HG02623 (cell line): ENCODE results near the gene LIPE.
"Not testable (repeated sequence)": the region's sequence is repeated elsewhere in the genome, so short reads cannot be mapped to it uniquely, and the experiment has no call there.

Experiments used
- ATAC-seq: cut with Tn5 transposase; IDR thresholded peaks from one replicate; pipeline ENCODE4 v1.9.1; 2021; ENCODE audit warnings: moderate library complexity; ENCODE audit not compliant: unreplicated experiment

Gene LIPE

GRCh38 chr19:42427313-42427712 is at the start of gene LIPE:
Gene LIPE (minus strand): TSS chr19:42427388. CDS start chr19:42427149, 239 bp downstream.
- no peak for ATAC-seq

GRCh38 chr19:42475366-42475765 is 48.2 kb upstream of the LIPE start:
- no peak for ATAC-seq

- no peak for ATAC-seq
Measured at GRCh38 chr19:42474743-42475142, 47.6 kb upstream of the LIPE start.

GRCh38 chr19:42473686-42474085 is 46.5 kb upstream of the LIPE start:
- ATAC-seq, result no peak

- no peak for ATAC-seq
Measured at GRCh38 chr19:42472402-42473147, 45.4 kb upstream of the LIPE start.

GRCh38 chr19:42471554-42472249 is 44.5 kb upstream of the LIPE start:
- no peak for ATAC-seq

- no peak for ATAC-seq
Measured at GRCh38 chr19:42469311-42470235, 42.4 kb upstream of the LIPE start.

GRCh38 chr19:42468273-42468796 is 41.1 kb upstream of the LIPE start:
- ATAC-seq, result no peak

- no peak for ATAC-seq
Measured at GRCh38 chr19:42467183-42467760, 40.1 kb upstream of the LIPE start.

GRCh38 chr19:42466521-42467182 is 39.5 kb upstream of the LIPE start:
- no peak for ATAC-seq

GRCh38 chr19:42465827-42466280 is 38.7 kb upstream of the LIPE start:
- no peak for ATAC-seq

- ATAC-seq, result no peak
Measured at GRCh38 chr19:42461700-42462324, 34.6 kb upstream of the LIPE start.

GRCh38 chr19:42461231-42461630 is 34.0 kb upstream of the LIPE start:
- not testable (repeated sequence) for ATAC-seq

GRCh38 chr19:42459926-42460325 is 32.7 kb upstream of the LIPE start:
- no peak for ATAC-seq

- ATAC-seq, result no peak
Measured at GRCh38 chr19:42455621-42456081, 28.5 kb upstream of the LIPE start.

GRCh38 chr19:42455086-42455485 is 27.9 kb upstream of the LIPE start:
- ATAC-seq, result no peak

GRCh38 chr19:42452590-42452989 is 25.4 kb upstream of the LIPE start:
- no peak for ATAC-seq

GRCh38 chr19:42450314-42450934 is 23.2 kb upstream of the LIPE start:
- no peak for ATAC-seq

- ATAC-seq, result not testable (repeated sequence)
Measured at GRCh38 chr19:42448306-42448705, 21.1 kb upstream of the LIPE start.
